A549 (cell line): ENCODE data around the gene ZNF628. TPM values are rescaled to one million over a fixed set of nuclear protein-coding genes. Genes with fewer than 3 reads are reported as not detected.
A peak's percentile ranks its signal among the peaks of the same experiment; 100 is the strongest.

ENCODE experiments used
- ATAC-seq, 2 experiments: fragments of 200-7000 bp in 1 of 2; fragments of >200 bp in 1 of 2; cut with Nextera tagmentation in 1 of 2; cut with Tn5 transposase in 1 of 2; 3 replicates each; pipeline versions ENCODE4 v1.8.0 to v1.9.1; 2018 to 2020; ENCODE audit warnings: mild to moderate bottlenecking in 1 of 2, moderate library complexity in 1 of 2
- CTCF ChIA-PET: fragments of 300-600 bp; sonication (Branson Sonifier 250); formaldehyde crosslinking; extraction: SDS; loops from one replicate; lab custom pipeline; 2021; ENCODE audit warnings: antibody characterized with exemption, inconsistent platforms; lab: Yijun Ruan, JAX
- POLR2A ChIA-PET: fragments of 350-600 bp; formaldehyde crosslinking; extraction: SDS; loops from one replicate; lab custom pipeline; 2021; ENCODE audit warnings: antibody characterized with exemption, inconsistent platforms; lab: Yijun Ruan, JAX
- DNase-seq, 2 experiments: peaks; one replicate each; pipeline versions ENCODE4 v3.0.0 to v3.0.0-alpha.2; 2011 to 2016; ENCODE audit warnings: low read depth in 1 of 2, low spot score in 1 of 2
- FAIRE-seq: peaks from 2 replicates; lab custom pipeline; 2011; peaks lifted over from hg19 to GRCh38; lab: Jason Lieb, UNC
- H3K27ac ChIP-seq, 2 experiments: fragments of >200 bp; sonication (Bioruptor Twin); formaldehyde crosslinking; 3 replicates each; pipeline ENCODE4 v1.5.1; 2016 to 2017
- H3K4me1 ChIP-seq: fragments of >200 bp; sonication (Bioruptor Twin); formaldehyde crosslinking; 3 replicates; pipeline ENCODE4 v1.6.1; 2016
- H3K4me2 ChIP-seq: fragments of >200 bp; sonication (Bioruptor Twin); formaldehyde crosslinking; 3 replicates; pipeline ENCODE4 v1.6.1; 2016
- H3K4me3 ChIP-seq: fragments of >200 bp; sonication (Bioruptor Twin); formaldehyde crosslinking; 3 replicates; pipeline ENCODE4 v1.5.1; 2016
- H3K9me3 ChIP-seq: fragments of >200 bp; sonication (Bioruptor Twin); formaldehyde crosslinking; 3 replicates; pipeline ENCODE4 v1.6.1; 2016
- ATOH8 ChIP-seq: fragments of 250-450 bp; sonication (Bioruptor Pico); IDR thresholded peaks from 2 replicates; pipeline ENCODE4 v1.5.0; 2020; ENCODE audit warnings: low read depth, mild to moderate bottlenecking, moderate library complexity
- BHLHE40 ChIP-seq: IDR thresholded peaks from 2 replicates; pipeline ENCODE4 v1.6.1; 2012; ENCODE audit warnings: low read depth, low read length, inconsistent platforms
- E2F6 ChIP-seq: IDR thresholded peaks from 2 replicates; pipeline ENCODE4 v1.6.1; 2012; ENCODE audit warnings: low read depth, borderline replicate concordance
- EHF ChIP-seq: fragments of 250-450 bp; sonication (Bioruptor Pico); IDR thresholded peaks from 2 replicates; pipeline ENCODE4 v1.5.0; 2020; ENCODE audit warnings: mild to moderate bottlenecking
- EHMT2 ChIP-seq: fragments of 200-600 bp; sonication (generic); IDR thresholded peaks from 2 replicates; pipeline ENCODE4 v1.6.1; 2016; ENCODE audit warnings: antibody characterized with exemption, low read depth, mild to moderate bottlenecking, moderate library complexity
- FOSB ChIP-seq: fragments of 250-450 bp; sonication (Bioruptor Pico); IDR thresholded peaks from 2 replicates; pipeline ENCODE4 v1.5.0; 2020; ENCODE audit warnings: mild to moderate bottlenecking, moderate library complexity
- FOSL2 ChIP-seq, 2 experiments: fragments of 450-650 bp in 1 of 2; fragments of >200 bp in 1 of 2; sonication (Bioruptor Twin) in 1 of 2; formaldehyde crosslinking; IDR thresholded peaks; 2 replicates each; pipeline versions ENCODE4 v1.5.0 to v1.6.1; 2016 to 2020; ENCODE audit warnings: mild to moderate bottlenecking in 1 of 2, moderate library complexity in 1 of 2
- HMGXB4 ChIP-seq: fragments of 250-450 bp; sonication (Bioruptor Pico); IDR thresholded peaks from 2 replicates; pipeline ENCODE4 v1.5.0; 2021; ENCODE audit warnings: mild to moderate bottlenecking, moderate library complexity, borderline replicate concordance
- PBX3 ChIP-seq: IDR thresholded peaks from 2 replicates; pipeline ENCODE4 v1.6.1; 2012
- PHF8 ChIP-seq: fragments of 200-600 bp; sonication (generic); IDR thresholded peaks from 2 replicates; pipeline ENCODE4 v1.6.1; 2016; ENCODE audit warnings: low read depth, mild to moderate bottlenecking, antibody characterized with exemption, moderate library complexity, borderline replicate concordance
- POLR2A ChIP-seq: IDR thresholded peaks from 2 replicates; pipeline ENCODE4 v1.6.1; 2012; ENCODE audit warnings: mild to moderate bottlenecking, low read length
- RAD21 ChIP-seq, 2 experiments: fragments of >200 bp in 1 of 2; sonication (Bioruptor Twin) in 1 of 2; formaldehyde crosslinking in 1 of 2; IDR thresholded peaks in 1 of 2; conservative IDR thresholded peaks in 1 of 2; 2 replicates in 1 of 2; 3 replicates in 1 of 2; pipeline ENCODE4 v1.6.1; 2012 to 2018; ENCODE audit warnings: inconsistent platforms in 1 of 2
- RARB ChIP-seq: fragments of 250-450 bp; sonication (Bioruptor Pico); IDR thresholded peaks from 2 replicates; pipeline ENCODE4 v1.8.0; 2021; ENCODE audit warnings: mild to moderate bottlenecking, moderate library complexity
- RCOR1 ChIP-seq: fragments of 150-350 bp; IDR thresholded peaks from 2 replicates; pipeline ENCODE4 v1.6.1; 2014; ENCODE audit warnings: antibody characterized with exemption, low read length, low read depth
- RNF2 ChIP-seq: fragments of 200-600 bp; sonication (generic); IDR thresholded peaks from 2 replicates; pipeline ENCODE4 v1.6.1; 2016; ENCODE audit warnings: low read depth, mild to moderate bottlenecking, antibody characterized with exemption, moderate library complexity, borderline replicate concordance
- SMC3 ChIP-seq: fragments of >200 bp; sonication (Bioruptor Twin); formaldehyde crosslinking; IDR thresholded peaks from 3 replicates; pipeline ENCODE4 v1.6.1; 2018; ENCODE audit warnings: inconsistent platforms
- USF2 ChIP-seq: fragments of 450-650 bp; IDR thresholded peaks from 2 replicates; pipeline ENCODE4 v1.6.1; 2014; ENCODE audit warnings: antibody characterized with exemption
- WGBS: methylation state at CpG from one replicate; pipeline ENCODE4 v1.1.6; 2017; ENCODE audit errors: missing lambda C conversion rate; 5-methylcytosine and 5-hydroxymethylcytosine counted together
- polyA plus RNA-seq, 4 experiments: library from polyadenylated mRNA; depleted of rRNA in 3 of 4; stranded (reverse); fragments of >200 nt; fragmentation: RNase III in 1 of 4; extraction: RNeasy Plus Mini Kit Qiagen cat#74134 plus additional on column Dnase treatment in 1 of 4; gene quantifications; 2 replicates in 3 of 4; 3 replicates in 1 of 4; pipeline ENCODE4 v1.2.3, GENCODE V29; 2011 to 2017

ZNF628 gene
- polyA plus RNA-seq, 2 of the 4 experiments (the other 2 are of a cell fraction), result 0.32 to 5.7 TPM

- TF ChIP-seq ATOH8 (CRISPR knock-in tag) (peak; percentile 95), POLR2A (peak; percentile 26; the same call in 1 of the 2 replicates), RAD21 (conservative IDR thresholded peaks at IDR 0.05 in 1 of 2, IDR thresholded peaks at IDR 0.05 in 1 of 2) (no peak)
These were observed at the start of gene ZNF628 (continued) for GRCh38 chr19:55476100-55476775.

- no peak for TF ChIP-seq RARB
- H3K27ac ChIP-seq, result no peak overlapping the region
- peaks cover 3% of the 10 kb centered on the region; the same call in 1 of the 3 replicates for H3K9me3 ChIP-seq
- no peak for ATAC-seq
- H3K4me2 ChIP-seq, result no peak overlapping the region
- no peak for FAIRE-seq
- no peaks in the 10 kb centered on the region for H3K4me1 ChIP-seq
- ChIA-PET CTCF (interaction anchor here (0.9 to 1.1 kb wide), 2 partner anchors 13 to 139 kb away, joined by 3 read pairs; no protein-coding TSS in a partner anchor), POLR2A (no interaction called here)
- WGBS, result 13% methylated on average over 1 of the region's 1 CpG
- H3K4me3 ChIP-seq, result no peak overlapping the region
- DNase-seq, result no peak
These were observed 45.2 kb upstream of the ZNF628 start for GRCh38 chr19:55431183-55431582.

- TF ChIP-seq FOSL2 (IDR thresholded peaks at IDR 0.05) (no peak), FOSL2 (CRISPR knock-in tag; IDR thresholded peaks at IDR 0.05) (peak; percentile 69; the same call in 1 of the 2 replicates), RNF2 (no peak)
- Histone ChIP-seq H3K4me1 (0 out of 3 replicates have a peak, but pooled peaks cover under 1% of the 10 kb centered on the region), H3K4me3 (no peak overlapping the region), H3K9me3 (peaks cover 3% of the 10 kb centered on the region; the same call in 1 of the 3 replicates), H3K27ac (no peak overlapping the region), H3K4me2 (no peak overlapping the region)
- ChIA-PET CTCF (interaction anchor here (0.6 to 1.5 kb wide), 4 partner anchors 14 to 233 kb away, joined by 3 to 5 read pairs (median 3); no protein-coding TSS in a partner anchor), POLR2A (no interaction called here)
- no peak for DNase-seq
- ATAC-seq, result 0 out of 6 replicates have a peak, but pooled peaks of 1 of the 2 experiments have one; percentile 12
- no peak for FAIRE-seq
- 43% methylated on average over 14 of the region's 14 CpGs for WGBS
These were observed 44.0 kb upstream of the ZNF628 start for GRCh38 chr19:55432241-55432959.

- H3K4me2 ChIP-seq, result no peak overlapping the region
- H3K9me3 ChIP-seq, result peaks cover 3% of the 10 kb centered on the region; the same call in 1 of the 3 replicates
- CTCF ChIA-PET, result interaction anchor here (0.6 to 1.5 kb wide), 2 partner anchors 15 to 1488 kb away, joined by 3 to 5 read pairs; no protein-coding TSS in a partner anchor
- 71% methylated on average over 29 of the region's 48 CpGs for WGBS
- POLR2A ChIA-PET, result no interaction called here
- H3K4me1 ChIP-seq, result 0 out of 3 replicates have a peak, but pooled peaks cover 3% of the 10 kb centered on the region
- H3K27ac ChIP-seq, result no peak overlapping the region
- H3K4me3 ChIP-seq, result no peak overlapping the region
- no peak for FAIRE-seq
- ATAC-seq, result no peak
- no peak for DNase-seq
- TF ChIP-seq E2F6 (no peak), HMGXB4 (CRISPR knock-in tag) (no peak), FOSB (CRISPR knock-in tag) (no peak), USF2 (no peak), RAD21 (conservative IDR thresholded peaks at IDR 0.05 in 1 of 2, IDR thresholded peaks at IDR 0.05 in 1 of 2) (no peak), RCOR1 (no peak), PHF8 (no peak), EHF (CRISPR knock-in tag) (no peak), EHMT2 (no peak), BHLHE40 (no peak), SMC3 (no peak), PBX3 (no peak)
These were observed 43.1 kb upstream of the ZNF628 start for GRCh38 chr19:55433292-55433691.
